KOPT-K1 (cell line): ENCODE data around the gene BHMT.

Experiments used
- H3K27ac ChIP-seq: fragments of 200-600 bp; sonication (generic); 2 replicates; pipeline ENCODE4 v1.5.1; 2016; ENCODE audit warnings: antibody characterized with exemption, mild to moderate bottlenecking, low read depth, low read length; ENCODE audit not compliant: poor library complexity, severe bottlenecking
- H3K36me3 ChIP-seq: fragments of 200-600 bp; sonication (generic); 2 replicates; pipeline ENCODE4 v1.5.1; 2017; ENCODE audit warnings: antibody characterized with exemption, mild to moderate bottlenecking, low read length, moderate library complexity; ENCODE audit not compliant: insufficient read depth
- H3K9me3 ChIP-seq: fragments of 200-600 bp; sonication (generic); 2 replicates; pipeline ENCODE4 v1.5.1; 2017; ENCODE audit warnings: antibody characterized with exemption, low read length, mild to moderate bottlenecking; ENCODE audit not compliant: insufficient read depth, poor library complexity, severe bottlenecking

The BHMT gene

DNA sequence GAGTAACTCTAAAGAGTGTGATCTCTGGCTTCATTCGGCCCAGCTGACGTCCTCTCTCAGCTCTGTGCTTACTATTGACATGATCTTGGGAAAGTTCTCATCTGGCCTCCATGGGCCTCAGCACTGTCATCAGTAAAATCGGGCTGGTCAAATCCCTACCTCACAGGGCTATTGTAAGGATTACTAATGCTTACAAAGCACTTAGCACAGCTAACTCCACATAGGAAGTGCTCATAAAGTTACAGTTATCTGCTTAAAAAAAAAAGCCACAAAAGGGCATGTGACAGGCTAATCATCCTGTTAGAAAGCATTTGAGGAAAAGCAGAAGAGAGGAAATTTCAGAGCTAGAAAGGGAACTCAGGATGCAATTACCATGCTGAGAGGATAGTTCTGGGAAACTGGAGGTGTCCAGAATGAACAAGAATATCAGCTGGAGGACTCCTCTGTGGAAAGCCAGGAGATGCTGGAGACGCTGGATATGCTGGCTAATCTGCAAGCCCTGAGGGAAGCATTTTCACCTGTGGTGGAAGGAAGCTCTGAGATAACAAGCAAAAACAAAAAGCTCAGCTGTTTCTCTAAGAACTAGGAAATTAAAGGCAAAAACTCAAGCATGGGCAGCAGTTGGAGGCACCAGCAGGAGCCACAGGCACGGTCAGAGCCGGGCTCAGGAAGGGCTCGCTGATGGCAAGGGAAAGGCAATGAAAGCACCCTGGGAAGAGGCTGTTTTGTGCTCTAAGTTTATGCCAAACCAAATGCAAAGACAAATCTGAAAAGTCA lies 4.4 kb upstream of the BHMT start:
- H3K36me3 ChIP-seq, result no peaks in the 10 kb centered on the region
- peak overlapping the region; percentile 3 for H3K27ac ChIP-seq
- H3K9me3 ChIP-seq, result no peaks in the 10 kb centered on the region

DNA sequence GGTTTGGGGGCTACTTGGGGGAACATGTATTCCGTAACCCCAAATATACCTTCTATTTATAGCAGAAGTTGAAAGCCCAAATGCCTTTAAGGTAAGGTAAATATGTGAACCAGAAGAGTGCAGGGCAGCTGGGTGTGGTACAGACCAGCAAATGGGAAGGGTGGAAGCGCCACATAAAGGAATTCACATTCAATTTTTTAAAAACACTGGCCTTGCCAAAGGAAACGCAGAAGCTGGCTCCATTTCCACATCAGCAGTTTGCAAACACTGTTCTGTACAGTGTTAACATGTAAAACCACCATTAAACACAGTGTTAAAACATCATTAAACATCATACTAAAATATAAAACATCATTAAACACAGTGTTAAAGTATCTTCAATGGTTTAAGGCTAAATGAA lies 3.5 kb upstream of the BHMT start:
- Histone ChIP-seq H3K9me3 (no peaks in the 10 kb centered on the region), H3K36me3 (no peaks in the 10 kb centered on the region), H3K27ac (no peak overlapping the region)

DNA sequence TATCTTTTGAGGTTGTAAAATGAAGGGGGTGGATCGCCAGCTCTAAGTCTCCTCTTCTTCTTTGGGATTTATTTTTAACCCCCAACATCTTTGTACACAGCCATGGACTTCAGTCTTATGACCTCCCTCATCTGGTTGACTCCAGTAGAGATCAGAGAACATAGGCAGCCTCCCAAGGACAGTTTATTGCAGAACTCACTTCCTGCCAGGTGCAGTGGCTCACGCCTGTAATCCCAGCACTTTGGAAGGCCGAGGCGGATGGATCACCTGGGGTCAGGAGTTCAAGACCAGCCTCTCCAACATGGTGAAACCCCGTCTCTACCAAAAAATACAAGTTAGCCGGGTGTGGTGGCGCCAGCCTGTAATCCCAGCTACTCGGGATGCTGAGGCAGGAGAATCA lies 2.8 kb upstream of the BHMT start:
- Histone ChIP-seq H3K36me3 (no peaks in the 10 kb centered on the region), H3K27ac (no peak overlapping the region), H3K9me3 (no peaks in the 10 kb centered on the region)

DNA sequence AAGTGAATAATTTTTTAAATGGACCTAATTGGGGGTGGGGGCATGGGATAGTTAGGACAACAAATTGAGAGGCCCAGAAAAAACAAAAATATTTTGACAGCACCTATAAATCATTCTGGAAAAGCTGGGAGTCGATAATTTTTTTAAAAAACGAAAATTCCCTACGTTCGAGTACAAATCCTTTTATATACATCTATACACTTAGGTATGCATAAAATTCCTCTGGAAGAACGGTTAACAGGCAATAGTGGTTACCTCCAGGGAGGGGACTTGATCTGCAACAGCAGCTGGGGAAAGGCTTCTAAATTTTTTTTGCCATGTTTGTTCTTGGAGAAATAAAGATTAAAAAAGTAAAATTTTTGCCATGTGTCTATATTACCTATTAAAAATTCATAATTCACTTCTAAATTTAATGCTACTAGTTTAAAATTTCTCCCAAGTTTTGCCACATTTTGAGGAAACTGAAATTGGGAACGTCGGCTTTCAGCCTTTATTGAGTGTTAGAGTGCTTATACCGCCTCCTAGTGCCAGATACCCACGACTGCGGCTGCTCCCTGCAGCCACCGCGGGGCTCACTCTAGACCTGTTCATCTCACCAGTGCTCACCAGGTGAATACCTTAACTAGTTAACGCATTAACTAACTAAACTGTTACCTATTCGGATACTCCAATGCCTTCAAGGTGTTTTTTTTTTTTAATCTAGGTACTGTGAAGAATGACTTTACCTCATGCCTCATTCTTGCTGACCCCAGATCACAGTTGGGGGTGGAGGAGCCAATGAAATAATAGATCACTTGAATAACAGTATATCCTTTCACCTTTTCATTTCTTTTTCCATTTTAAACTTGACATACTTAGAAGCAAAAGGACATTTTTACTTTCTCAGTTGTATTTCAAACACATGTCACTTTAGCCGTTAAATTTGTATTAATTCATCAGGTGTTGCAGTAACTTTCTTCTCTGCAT lies 1.8 kb upstream of the BHMT start:
- H3K9me3 ChIP-seq, result no peaks in the 10 kb centered on the region
- no peak overlapping the region for H3K27ac ChIP-seq
- no peaks in the 10 kb centered on the region for H3K36me3 ChIP-seq

DNA sequence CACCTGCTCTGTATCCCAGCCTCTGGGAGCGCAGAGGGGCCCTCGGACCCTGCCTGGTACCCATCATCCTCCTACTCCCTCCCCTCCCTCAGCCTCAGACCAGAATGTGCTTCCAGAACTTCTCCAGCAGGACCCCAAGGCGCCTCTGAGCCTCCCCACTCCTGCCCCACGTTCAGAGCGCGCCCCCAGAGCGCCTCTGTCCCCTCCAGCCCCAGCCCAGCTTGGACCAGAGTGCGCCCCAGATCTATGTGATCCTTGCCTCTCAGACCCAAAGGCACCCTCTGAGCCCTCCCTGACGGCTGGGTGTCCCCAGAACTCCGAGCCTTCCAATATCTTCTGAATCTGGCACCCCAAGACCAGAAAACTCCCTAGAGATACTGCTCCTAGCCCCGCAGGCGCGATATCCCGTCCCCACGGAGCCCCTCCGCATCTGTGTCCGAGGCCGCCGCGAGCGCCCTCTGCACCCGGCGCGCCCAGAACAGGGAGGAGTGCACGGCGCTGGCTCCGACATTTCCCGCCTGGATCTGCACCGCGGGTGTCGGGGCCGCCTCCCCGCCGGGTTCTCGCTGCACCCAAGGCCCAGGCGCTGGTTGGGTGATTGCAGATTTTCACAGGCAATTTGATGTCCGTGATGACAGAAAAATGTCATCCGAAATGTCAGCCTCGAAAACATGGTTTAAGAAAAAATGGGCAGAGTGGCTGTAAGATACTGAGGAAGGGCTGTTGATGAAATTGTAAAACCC lies 522 bp downstream of the BHMT start:
- H3K9me3 ChIP-seq, result no peaks in the 10 kb centered on the region
- no peak overlapping the region for H3K27ac ChIP-seq
- H3K36me3 ChIP-seq, result no peaks in the 10 kb centered on the region

DNA sequence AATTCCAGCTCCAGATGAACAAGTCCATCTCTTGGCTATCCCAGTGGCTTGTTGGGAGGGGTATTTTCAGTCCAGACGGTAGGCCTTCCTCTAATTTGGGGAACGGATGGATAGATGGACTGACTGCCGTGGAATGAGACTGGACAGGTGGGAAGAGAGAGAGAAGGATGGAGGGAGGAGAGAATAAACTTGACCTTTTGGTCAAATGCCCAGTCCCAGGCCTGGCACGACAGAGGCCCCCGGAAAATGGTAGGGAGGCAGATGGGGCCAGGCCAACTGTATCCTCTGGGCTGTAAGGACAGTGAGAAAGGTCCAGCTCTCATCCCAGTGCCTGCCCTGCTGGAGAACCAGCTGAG lies 1.1 kb downstream of the BHMT start:
- Histone ChIP-seq H3K27ac (no peak overlapping the region), H3K9me3 (no peaks in the 10 kb centered on the region), H3K36me3 (no peaks in the 10 kb centered on the region)

DNA sequence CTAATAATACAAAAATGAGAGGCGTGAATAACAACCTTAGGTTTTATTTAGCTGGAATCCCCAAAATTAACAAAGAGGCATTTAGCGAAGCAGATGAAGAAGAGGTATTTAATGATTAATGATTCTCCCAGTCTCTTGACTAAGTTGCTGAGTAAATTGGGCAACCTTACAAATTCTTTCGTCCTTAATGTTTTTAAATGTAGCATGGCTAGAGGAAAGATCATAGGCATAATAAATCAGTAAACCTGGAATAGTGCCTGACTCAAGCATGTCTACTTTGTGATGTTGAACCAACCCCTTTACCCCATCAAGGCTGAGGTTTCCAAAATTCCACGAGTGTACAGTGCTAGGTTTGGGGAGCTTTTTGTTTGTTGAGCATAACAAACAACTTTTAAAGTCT lies 7.9 kb downstream of the BHMT start:
- H3K27ac ChIP-seq, result no peak overlapping the region
- H3K36me3 ChIP-seq, result no peaks in the 10 kb centered on the region
- H3K9me3 ChIP-seq, result no peaks in the 10 kb centered on the region

DNA sequence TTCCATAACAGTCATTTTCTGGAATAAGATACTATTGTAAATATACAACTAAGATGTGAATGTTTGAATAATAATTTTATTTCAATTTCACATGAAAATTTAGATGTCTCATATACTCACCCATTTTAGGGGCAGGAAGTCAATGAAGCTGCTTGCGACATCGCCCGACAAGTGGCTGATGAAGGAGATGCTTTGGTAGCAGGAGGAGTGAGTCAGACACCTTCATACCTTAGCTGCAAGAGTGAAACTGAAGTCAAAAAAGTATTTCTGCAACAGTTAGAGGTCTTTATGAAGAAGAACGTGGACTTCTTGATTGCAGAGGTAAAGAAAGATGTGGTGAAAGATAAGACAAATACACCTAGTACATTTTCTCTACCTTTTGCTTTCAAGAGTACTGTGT lies 8.6 kb downstream of the BHMT start:
- Histone ChIP-seq H3K27ac (no peak overlapping the region), H3K9me3 (no peaks in the 10 kb centered on the region), H3K36me3 (no peaks in the 10 kb centered on the region)

DNA sequence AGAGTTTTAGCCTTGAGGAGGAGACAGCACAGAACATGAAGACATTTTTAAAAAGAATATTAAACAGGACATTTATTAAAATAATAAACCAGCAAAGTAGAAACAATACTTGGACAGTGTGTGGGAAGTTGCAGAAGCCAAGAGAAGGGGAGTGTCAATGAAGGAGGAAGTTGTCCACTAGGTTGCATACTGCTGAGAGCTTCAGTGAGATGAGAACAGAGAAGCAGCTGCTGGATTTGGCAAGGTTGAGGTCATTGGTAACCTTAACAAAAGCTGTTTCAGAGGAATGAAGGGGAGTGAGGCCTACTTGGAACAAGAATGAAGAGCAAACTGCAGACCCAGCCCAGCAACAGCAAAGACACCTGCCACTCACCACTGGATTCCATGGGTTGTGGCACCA lies 11.4 kb downstream of the BHMT start:
- no peak overlapping the region for H3K27ac ChIP-seq
- no peaks in the 10 kb centered on the region for H3K36me3 ChIP-seq
- no peaks in the 10 kb centered on the region for H3K9me3 ChIP-seq

DNA sequence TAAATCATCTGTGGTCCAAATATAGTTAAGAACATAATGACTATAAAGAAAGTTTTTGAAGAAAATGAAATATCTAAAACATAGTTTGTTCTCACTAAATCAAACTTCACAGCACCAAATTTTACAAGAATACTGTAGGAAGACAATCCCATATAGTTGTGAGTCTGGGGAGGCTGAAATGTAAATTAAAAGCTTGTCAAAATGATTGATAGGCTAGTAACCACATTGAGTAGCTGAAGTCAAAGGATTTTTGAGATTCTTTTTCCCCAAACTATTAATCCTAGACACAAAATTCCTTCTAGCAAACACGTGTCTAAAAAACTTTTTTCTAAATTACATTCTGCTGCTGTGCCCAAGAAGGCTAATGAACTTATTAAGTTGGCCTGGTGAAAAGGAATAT lies 13.0 kb downstream of the BHMT start:
- no peaks in the 10 kb centered on the region for H3K9me3 ChIP-seq
- H3K27ac ChIP-seq, result no peak overlapping the region
- H3K36me3 ChIP-seq, result no peaks in the 10 kb centered on the region

DNA sequence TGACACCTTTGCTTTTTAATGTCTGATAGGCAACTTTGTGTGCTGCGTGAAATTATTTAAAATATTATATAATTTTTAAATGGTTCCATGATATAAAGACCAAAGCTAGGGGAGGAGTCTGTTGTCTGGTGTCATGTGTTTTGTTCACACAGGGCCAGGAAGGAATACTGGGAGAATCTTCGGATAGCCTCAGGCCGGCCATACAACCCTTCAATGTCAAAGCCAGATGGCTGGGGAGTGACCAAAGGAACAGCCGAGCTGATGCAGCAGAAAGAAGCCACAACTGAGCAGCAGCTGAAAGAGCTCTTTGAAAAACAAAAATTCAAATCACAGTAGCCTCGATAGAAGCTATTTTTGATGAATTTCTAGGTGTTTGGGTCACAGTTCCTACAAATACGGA lies 19.2 kb downstream of the BHMT start:
- Histone ChIP-seq H3K27ac (no peak overlapping the region), H3K9me3 (no peaks in the 10 kb centered on the region), H3K36me3 (no peaks in the 10 kb centered on the region)

DNA sequence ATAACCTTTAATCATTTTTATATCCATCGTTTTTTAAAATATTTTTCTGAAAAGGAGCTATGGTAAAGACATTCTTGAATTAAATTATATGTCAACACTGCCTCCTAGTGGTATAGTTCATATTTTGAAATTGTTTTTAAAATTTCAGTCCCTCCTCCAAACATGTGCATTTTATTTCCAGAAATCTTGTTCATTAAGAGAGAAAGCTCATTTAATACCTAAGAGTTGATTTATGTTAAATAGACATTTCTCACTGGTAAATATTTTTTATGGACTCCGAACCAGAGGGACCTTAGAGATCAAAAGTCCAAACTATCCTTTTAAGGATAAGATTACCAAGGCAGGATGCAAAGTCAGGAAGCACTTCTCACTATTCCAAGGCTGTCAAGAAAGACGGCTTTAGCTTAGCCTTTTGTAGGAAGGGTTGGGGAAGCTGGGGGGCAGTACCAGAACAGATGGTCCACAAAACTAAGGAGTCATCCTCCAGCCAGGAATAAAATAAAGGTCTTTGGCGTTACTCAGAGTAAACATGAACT lies 21.6 kb downstream of the BHMT start:
- peak overlapping the region; percentile 37 for H3K27ac ChIP-seq
- no peaks in the 10 kb centered on the region for H3K36me3 ChIP-seq

DNA sequence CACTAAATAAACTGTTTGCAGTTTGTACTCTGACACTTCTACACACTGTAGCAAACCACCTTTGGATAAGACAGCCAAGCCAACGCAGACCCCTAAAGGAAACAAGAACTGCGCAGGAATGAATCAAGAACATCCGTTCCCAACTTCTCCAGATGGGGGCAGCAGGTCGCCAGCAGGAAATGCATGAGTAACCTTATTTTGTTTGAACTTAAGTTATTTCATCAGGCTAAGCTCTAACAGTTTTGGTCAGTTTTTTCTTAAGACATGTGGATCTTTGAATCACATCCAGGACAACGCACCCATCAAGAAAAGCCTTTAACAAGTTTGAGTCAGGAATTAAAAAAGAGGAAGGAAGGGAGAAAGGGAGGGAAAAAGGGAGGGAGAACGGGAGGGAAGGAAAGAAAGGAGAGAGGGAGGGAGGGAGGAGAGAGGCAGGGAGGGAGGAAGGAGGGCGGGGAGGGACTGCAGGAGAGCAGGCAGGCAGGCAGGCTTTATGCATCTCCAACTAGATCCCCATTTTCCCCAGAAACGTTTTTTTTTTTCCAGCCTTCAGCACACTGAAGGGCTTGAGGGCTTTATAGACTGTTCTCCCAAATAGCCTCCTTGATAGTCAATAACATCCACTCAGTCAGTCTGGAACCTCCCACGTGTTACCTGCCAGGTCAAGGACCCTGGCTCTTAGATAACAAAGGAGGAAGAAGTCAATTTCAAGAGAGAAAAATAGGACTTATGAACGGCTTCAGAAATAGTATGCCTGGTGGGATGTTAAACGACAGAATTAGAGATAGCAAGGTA lies 22.2 kb downstream of the BHMT start:
- Histone ChIP-seq H3K9me3 (no peaks in the 10 kb centered on the region), H3K36me3 (no peaks in the 10 kb centered on the region), H3K27ac (peak overlapping the region; percentile 37)

More for the DNA sequence above, 21.6 kb downstream of the BHMT start:
- no peaks in the 10 kb centered on the region for H3K9me3 ChIP-seq

DNA sequence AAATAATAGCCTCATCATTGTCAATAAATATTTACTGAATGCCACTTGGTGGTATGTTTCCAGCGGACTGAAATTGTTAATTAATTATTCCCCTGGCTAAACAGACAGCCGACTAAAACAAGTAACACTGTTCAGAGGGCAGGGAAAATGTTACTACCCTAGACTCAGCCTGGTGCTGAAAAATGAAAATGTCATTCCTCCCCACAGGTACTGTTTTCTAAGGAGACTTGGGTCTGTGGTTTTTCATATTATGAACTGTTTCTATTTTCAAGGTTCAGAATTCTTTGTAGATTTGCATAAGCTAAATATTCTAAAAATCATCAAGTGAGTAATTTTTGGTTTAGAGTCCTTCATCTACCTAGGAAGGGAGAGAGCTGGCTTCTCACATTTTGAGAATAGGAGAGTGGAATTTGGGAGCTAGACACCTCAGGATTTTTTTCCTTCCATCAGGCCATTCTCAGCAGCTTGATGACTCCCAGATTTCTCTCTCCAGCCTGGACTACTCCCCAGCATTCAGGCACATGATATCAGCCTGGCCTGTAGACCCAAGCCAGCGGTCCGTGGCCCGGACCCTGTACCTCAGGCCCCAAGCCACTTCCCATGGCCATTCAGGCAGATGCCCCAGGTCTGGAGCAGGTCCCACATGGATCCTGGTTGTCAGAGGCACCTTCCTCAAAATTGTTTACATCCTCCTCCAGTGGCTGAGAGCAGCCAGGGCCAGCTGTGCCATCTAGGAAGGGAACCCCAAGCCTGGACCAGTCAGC lies 24.4 kb downstream of the BHMT start:
- H3K27ac ChIP-seq, result no peak overlapping the region
- no peaks in the 10 kb centered on the region for H3K9me3 ChIP-seq
- H3K36me3 ChIP-seq, result no peaks in the 10 kb centered on the region
